Measurements from ENCODE around the gene KHDC4.

GRCh38 chr1:155968670-155969069, 34.5 kb upstream of the KHDC4 start:
- TF ChIP-seq ZNF883 (CRISPR knock-in tag; IDR thresholded peaks at IDR 0.05; ENCODE audit: not compliant biosample characterization) (no peak), CHD2 (IDR thresholded peaks at IDR 0.05; ENCODE audit: low read depth, low read length) (no peak), CBX2 (IDR thresholded peaks at IDR 0.05; ENCODE audit: low read depth, low read length) (no peak), CBX2 (CRISPR knock-in tag; IDR thresholded peaks at IDR 0.05; ENCODE audit: low read depth) (no peak), ZBTB4 (CRISPR knock-in tag; IDR thresholded peaks at IDR 0.05; ENCODE audit: borderline replicate concordance) (no peak), REST (IDR thresholded peaks at IDR 0.05; ENCODE audit: borderline replicate concordance in 1 of 2, low read depth in 1 of 2, low read length in 2 of 2) (no peak), CTCF (CRISPR knock-in tag; IDR thresholded peaks at IDR 0.05) (no peak), POLR2AphosphoS5 (IDR thresholded peaks at IDR 0.05; ENCODE audit: low read depth, low read length) (no peak), POLR2A (IDR thresholded peaks at IDR 0.05; ENCODE audit: insufficient read depth in 1 of 2, low read depth in 2 of 2, low read length in 2 of 2) (no peak), TP53 (CRISPR knock-in tag; conservative IDR thresholded peaks at IDR 0.05) (no peak), POLR2AphosphoS2 (IDR thresholded peaks at IDR 0.05; ENCODE audit: low read depth, low read length) (no peak), BRF2 (CRISPR knock-in tag; IDR thresholded peaks at IDR 0.05) (no peak)
